ENCODE results near the gene PLXDC2. TPM values are rescaled to one million over a fixed set of nuclear protein-coding genes. Genes with fewer than 3 reads are reported as not detected.

The PLXDC2 gene
- total RNA-seq, 1 experiment from 2014 or later: not detected

DNA sequence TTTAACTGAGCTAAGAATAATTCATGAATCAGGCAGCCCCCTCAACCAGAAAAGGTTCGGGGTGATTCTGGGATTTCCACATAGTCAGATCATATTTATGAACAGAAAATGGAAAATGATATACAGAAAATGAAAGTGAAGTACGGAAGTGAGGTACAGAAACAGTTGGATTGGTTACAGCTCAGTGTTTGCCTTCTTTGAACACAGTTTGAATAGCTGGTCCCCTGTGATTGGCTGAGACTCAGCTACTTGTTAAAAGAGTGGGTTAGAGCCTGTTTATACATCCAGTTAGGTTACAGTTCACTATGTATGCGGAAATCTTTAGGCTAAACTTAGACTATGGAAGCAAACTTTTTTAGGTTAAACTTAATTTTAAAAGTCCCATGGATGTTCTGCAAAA, 511.7 kb downstream of the PLXDC2 start:
- Histone ChIP-seq H3F3A (ENCODE audit: low read length, unreplicated experiment) (no peaks in the 10 kb centered on the region), H3K9me2 (replicated peaks; ENCODE audit: low read length) (no peaks in the 10 kb centered on the region), H3K4me1 (ENCODE audit: insufficient read depth, low read length) (no peaks in the 10 kb centered on the region), H2AFZ (ENCODE audit: low read length) (no peak overlapping the region), H3K36me3 (ENCODE audit: low read depth, low read length) (no peaks in the 10 kb centered on the region), H3K9ac (ENCODE audit: low read length) (no peak overlapping the region), H3K79me2 (ENCODE audit: low read length) (no peaks in the 10 kb centered on the region), H3K4me2 (ENCODE audit: low read length) (no peak overlapping the region), H4K20me1 (ENCODE audit: low read length) (no peaks in the 10 kb centered on the region), H3K9me3 (ENCODE audit: low read length) (no peaks in the 10 kb centered on the region), H3K4me3 (ENCODE audit: low read length) (no peak overlapping the region), H3K27ac (ENCODE audit: low read length) (no peak overlapping the region), H3K27me3 (ENCODE audit: low read length) (no peaks in the 10 kb centered on the region)
- no peak for ATAC-seq
- POLR2A ChIA-PET (ENCODE audit: unreplicated experiment): no interaction called here
- BruUV-seq (replicated peaks): no TSS peak
- DNase-seq: no peak
- CTCF ChIA-PET: no interaction called here
- TF ChIP-seq EZH2phosphoT487 (IDR thresholded peaks at IDR 0.05; ENCODE audit: borderline replicate concordance, low read length): no peak
- no peak for TF ChIP-seq EZH2 (IDR thresholded peaks at IDR 0.05; ENCODE audit: low read length, unreplicated experiment)
- no peak for TF ChIP-seq CTCF (conservative IDR thresholded peaks at IDR 0.05; ENCODE audit: low read depth, low read length)
- intact Hi-C loops (cut with micrococcal nuclease): no loop called here

DNA sequence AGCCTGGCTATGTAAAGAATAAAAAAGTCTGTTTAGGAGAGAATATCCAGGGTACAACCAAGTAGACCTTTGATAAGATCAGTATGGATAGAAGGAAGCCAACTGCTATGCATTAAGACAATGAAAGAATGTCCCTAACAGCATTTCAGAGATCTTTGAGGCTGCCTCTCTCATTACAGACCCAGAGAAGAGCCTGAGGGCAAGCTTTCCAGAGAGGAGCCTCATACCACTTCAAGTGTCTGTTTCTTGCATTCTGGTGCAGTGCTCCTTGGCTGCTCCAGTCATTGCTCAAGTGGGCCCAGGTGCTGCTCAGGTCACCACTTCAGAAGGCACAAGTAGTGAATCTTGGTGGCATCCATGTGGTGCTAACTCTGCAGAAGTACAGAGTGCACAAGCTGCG, 514.0 kb downstream of the PLXDC2 start:
- BruUV-seq (replicated peaks): no TSS peak

GRCh38 chr10:20334559-20334958, 518.3 kb downstream of the PLXDC2 start:
- Histone ChIP-seq H3K27me3 (ENCODE audit: low read length) (no peaks in the 10 kb centered on the region), H3K9me3 (ENCODE audit: low read length) (no peaks in the 10 kb centered on the region), H3K4me1 (ENCODE audit: insufficient read depth, low read length) (no peaks in the 10 kb centered on the region), H3K27ac (ENCODE audit: low read length) (no peak overlapping the region), H3F3A (ENCODE audit: low read length, unreplicated experiment) (no peaks in the 10 kb centered on the region), H2AFZ (ENCODE audit: low read length) (no peak overlapping the region), H3K4me3 (ENCODE audit: low read length) (no peak overlapping the region), H3K9ac (ENCODE audit: low read length) (no peak overlapping the region), H3K36me3 (ENCODE audit: low read depth, low read length) (no peaks in the 10 kb centered on the region), H4K20me1 (ENCODE audit: low read length) (no peaks in the 10 kb centered on the region), H3K79me2 (ENCODE audit: low read length) (no peaks in the 10 kb centered on the region), H3K9me2 (replicated peaks; ENCODE audit: low read length) (no peaks in the 10 kb centered on the region), H3K4me2 (ENCODE audit: low read length) (no peak overlapping the region)
- ATAC-seq (no peak), DNase-seq (no peak)
- intact Hi-C loops (cut with micrococcal nuclease): no loop called here
- ChIA-PET CTCF (no interaction called here), POLR2A (ENCODE audit: unreplicated experiment) (no interaction called here)
- TF ChIP-seq EZH2phosphoT487 (IDR thresholded peaks at IDR 0.05; ENCODE audit: borderline replicate concordance, low read length): no peak
- no TSS peak for BruUV-seq (replicated peaks)

More for the DNA sequence above, 514.0 kb downstream of the PLXDC2 start:
- H4K20me1 ChIP-seq (ENCODE audit: low read length): no peaks in the 10 kb centered on the region
- no peaks in the 10 kb centered on the region for H3K79me2 ChIP-seq (ENCODE audit: low read length)
- H3K27me3 ChIP-seq (ENCODE audit: low read length): no peaks in the 10 kb centered on the region
- POLR2A ChIA-PET (ENCODE audit: unreplicated experiment): no interaction called here
- H3K9me2 ChIP-seq (replicated peaks; ENCODE audit: low read length): no peaks in the 10 kb centered on the region
- no peak overlapping the region for H3K4me3 ChIP-seq (ENCODE audit: low read length)
- DNase-seq (no peak), ATAC-seq (no peak)
- H3K4me2 ChIP-seq (ENCODE audit: low read length): no peak overlapping the region
- intact Hi-C loops (cut with micrococcal nuclease): no loop called here
- no peaks in the 10 kb centered on the region for H3F3A ChIP-seq (ENCODE audit: low read length, unreplicated experiment)
- H2AFZ ChIP-seq (ENCODE audit: low read length): no peak overlapping the region
- no peak overlapping the region for H3K9ac ChIP-seq (ENCODE audit: low read length)
- no peak overlapping the region for H3K27ac ChIP-seq (ENCODE audit: low read length)
- H3K4me1 ChIP-seq (ENCODE audit: insufficient read depth, low read length): no peaks in the 10 kb centered on the region
- CTCF ChIA-PET: no interaction called here
- no peak for TF ChIP-seq EZH2phosphoT487 (IDR thresholded peaks at IDR 0.05; ENCODE audit: borderline replicate concordance, low read length)
- TF ChIP-seq CTCF (conservative IDR thresholded peaks at IDR 0.05; ENCODE audit: low read depth, low read length): no peak
- TF ChIP-seq EZH2 (IDR thresholded peaks at IDR 0.05; ENCODE audit: low read length, unreplicated experiment): no peak
- no peaks in the 10 kb centered on the region for H3K9me3 ChIP-seq (ENCODE audit: low read length)
- H3K36me3 ChIP-seq (ENCODE audit: low read depth, low read length): no peaks in the 10 kb centered on the region
